Measurements from ENCODE around the gene RASD1.

- TF ChIP-seq, protein P1, sequence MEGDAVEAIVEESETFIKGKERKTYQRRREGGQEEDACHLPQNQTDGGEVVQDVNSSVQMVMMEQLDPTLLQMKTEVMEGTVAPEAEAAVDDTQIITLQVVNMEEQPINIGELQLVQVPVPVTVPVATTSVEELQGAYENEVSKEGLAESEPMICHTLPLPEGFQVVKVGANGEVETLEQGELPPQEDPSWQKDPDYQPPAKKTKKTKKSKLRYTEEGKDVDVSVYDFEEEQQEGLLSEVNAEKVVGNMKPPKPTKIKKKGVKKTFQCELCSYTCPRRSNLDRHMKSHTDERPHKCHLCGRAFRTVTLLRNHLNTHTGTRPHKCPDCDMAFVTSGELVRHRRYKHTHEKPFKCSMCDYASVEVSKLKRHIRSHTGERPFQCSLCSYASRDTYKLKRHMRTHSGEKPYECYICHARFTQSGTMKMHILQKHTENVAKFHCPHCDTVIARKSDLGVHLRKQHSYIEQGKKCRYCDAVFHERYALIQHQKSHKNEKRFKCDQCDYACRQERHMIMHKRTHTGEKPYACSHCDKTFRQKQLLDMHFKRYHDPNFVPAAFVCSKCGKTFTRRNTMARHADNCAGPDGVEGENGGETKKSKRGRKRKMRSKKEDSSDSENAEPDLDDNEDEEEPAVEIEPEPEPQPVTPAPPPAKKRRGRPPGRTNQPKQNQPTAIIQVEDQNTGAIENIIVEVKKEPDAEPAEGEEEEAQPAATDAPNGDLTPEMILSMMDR (conservative IDR thresholded peaks at IDR 0.05 in 1 of 2, IDR thresholded peaks at IDR 0.05 in 1 of 2; ENCODE audit: extremely low read depth in 1 of 2, insufficient read depth in 1 of 2, low read depth in 1 of 2, low read length in 2 of 2): no peak
- no peak for TF ChIP-seq EZH2 (IDR thresholded peaks at IDR 0.05; ENCODE audit: borderline replicate concordance, low read length)
Observed at GRCh38 chr17:17454276-17454675, 41.9 kb downstream of the RASD1 start.

All from mammary epithelial cell (primary cell).